Glutamatergic neuron (in vitro differentiated cells): Measurements from ENCODE around the gene TRAF3IP3. TPM values are rescaled to one million over a fixed set of nuclear protein-coding genes. Genes with fewer than 3 reads are reported as not detected.

Experiments
- DNase-seq: peaks from one replicate; pipeline ENCODE4 v3.0.0; 2022
- H3K27ac Mint-ChIP-seq: one replicate; pipeline ENCODE4 v1.8.0; 2020; ENCODE audit warnings: mild to moderate bottlenecking, mixed read lengths, inconsistent platforms; ENCODE audit not compliant: unreplicated experiment
- H3K27me3 Mint-ChIP-seq: one replicate; pipeline ENCODE4 v1.8.0; 2020; ENCODE audit warnings: mild to moderate bottlenecking, moderate library complexity, mixed read lengths, inconsistent platforms; ENCODE audit not compliant: unreplicated experiment
- H3K36me3 Mint-ChIP-seq: one replicate; pipeline ENCODE4 v1.8.0; 2020; ENCODE audit warnings: mild to moderate bottlenecking, mixed read lengths, inconsistent platforms; ENCODE audit not compliant: unreplicated experiment
- H3K4me1 Mint-ChIP-seq: one replicate; pipeline ENCODE4 v1.8.0; 2020; ENCODE audit warnings: mild to moderate bottlenecking, low read depth, mixed read lengths, inconsistent platforms; ENCODE audit not compliant: unreplicated experiment
- H3K4me3 Mint-ChIP-seq: one replicate; pipeline ENCODE4 v1.8.0; 2020; ENCODE audit warnings: mild to moderate bottlenecking, mixed read lengths, inconsistent platforms; ENCODE audit not compliant: unreplicated experiment
- H3K9me3 Mint-ChIP-seq: one replicate; pipeline ENCODE4 v1.8.0; 2020; ENCODE audit warnings: mild to moderate bottlenecking, moderate library complexity, mixed read lengths, inconsistent platforms; ENCODE audit not compliant: unreplicated experiment
- total RNA-seq: library from RNA; stranded (reverse); fragmentation: NEBNext Ultra II Directional; extraction: Animal tissue kit (Norgen Biotek cat#: 25700); gene quantifications from one replicate; pipeline ENCODE4 v1.2.1, GENCODE V29; 2021; ENCODE audit not compliant: unreplicated experiment
- TF ChIP-seq, protein P1 (sequence below): fragments of 200-600 bp; sonication (generic); IDR thresholded peaks from one replicate; pipeline ENCODE4 v1.5.0; 2021; ENCODE audit not compliant: partially characterized antibody, unreplicated experiment

The TRAF3IP3 gene
- total RNA-seq, 1 donor from 2014 or later: not detected

DNA sequence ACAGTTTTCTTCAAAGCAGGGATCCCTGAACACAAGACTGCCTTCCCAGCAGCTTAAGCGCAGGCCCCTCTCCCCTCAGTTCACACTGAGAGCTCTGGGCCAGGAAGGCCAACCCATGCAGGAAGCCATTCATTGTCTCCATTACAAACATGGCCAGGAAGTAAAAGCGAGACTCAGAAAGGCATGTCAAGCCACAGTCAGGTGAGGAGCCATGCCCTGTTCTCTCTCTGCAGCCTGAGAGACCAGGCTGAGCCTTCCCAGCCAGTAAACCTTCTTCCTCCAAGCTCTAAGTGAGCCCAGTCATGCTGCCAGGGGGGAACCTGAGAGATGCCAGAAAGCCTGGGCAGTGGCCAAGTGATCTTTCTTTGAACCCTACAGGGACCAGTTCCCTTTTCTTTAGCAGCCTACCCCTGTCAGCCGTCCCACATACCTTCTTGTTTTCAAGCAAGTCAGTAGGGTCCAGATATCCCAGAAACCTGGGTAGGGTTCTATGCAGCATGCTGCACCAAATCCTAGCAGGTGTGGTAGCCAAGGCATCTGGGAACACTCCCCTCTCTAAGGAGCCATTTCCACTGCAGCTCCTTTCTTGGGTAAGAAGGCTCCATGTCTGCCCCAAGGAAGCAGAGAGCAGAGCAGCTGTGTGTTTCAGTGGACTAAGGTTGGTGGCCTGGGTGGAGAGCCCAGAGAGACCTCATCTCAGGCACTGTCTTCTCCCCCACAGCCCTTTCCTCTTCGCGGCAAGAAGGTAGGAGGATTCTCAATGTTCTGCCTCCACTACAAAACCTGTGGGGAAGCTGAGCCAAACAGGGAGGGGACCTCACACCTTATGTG, 977 bp downstream of the TRAF3IP3 start:
- TF ChIP-seq, protein P1, sequence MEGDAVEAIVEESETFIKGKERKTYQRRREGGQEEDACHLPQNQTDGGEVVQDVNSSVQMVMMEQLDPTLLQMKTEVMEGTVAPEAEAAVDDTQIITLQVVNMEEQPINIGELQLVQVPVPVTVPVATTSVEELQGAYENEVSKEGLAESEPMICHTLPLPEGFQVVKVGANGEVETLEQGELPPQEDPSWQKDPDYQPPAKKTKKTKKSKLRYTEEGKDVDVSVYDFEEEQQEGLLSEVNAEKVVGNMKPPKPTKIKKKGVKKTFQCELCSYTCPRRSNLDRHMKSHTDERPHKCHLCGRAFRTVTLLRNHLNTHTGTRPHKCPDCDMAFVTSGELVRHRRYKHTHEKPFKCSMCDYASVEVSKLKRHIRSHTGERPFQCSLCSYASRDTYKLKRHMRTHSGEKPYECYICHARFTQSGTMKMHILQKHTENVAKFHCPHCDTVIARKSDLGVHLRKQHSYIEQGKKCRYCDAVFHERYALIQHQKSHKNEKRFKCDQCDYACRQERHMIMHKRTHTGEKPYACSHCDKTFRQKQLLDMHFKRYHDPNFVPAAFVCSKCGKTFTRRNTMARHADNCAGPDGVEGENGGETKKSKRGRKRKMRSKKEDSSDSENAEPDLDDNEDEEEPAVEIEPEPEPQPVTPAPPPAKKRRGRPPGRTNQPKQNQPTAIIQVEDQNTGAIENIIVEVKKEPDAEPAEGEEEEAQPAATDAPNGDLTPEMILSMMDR: no peak

DNA sequence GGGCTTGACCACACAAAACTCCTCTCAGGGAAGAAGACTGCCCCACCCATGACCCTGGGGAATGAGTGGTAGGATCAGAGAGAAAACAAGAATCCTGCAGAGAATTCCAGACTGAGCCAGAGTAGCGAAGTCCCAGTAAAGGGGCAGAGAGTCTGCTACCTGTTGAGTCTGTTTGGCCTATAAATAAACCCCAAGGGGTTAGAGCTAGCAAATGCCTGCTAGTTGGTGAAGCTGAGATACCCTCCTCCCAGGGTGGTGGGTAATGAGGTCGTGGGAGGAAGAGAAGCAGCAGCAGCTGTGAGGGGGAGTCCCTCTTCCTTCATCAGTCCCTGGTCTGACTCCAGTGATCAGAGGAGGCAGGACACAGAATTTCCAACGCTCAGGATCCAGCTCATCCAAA, 2.5 kb downstream of the TRAF3IP3 start:
- H3K36me3 Mint-ChIP-seq: no peaks in the 10 kb centered on the region
- H3K4me1 Mint-ChIP-seq: no peaks in the 10 kb centered on the region
- TF ChIP-seq, protein P1: no peak
- peaks cover 2% of the 10 kb centered on the region for H3K9me3 Mint-ChIP-seq
- no peak for DNase-seq
- H3K27ac Mint-ChIP-seq: no peak overlapping the region
- no peak overlapping the region for H3K4me3 Mint-ChIP-seq
- H3K27me3 Mint-ChIP-seq: no peaks in the 10 kb centered on the region

More for the DNA sequence above, 977 bp downstream of the TRAF3IP3 start:
- Mint-ChIP-seq H3K27ac (no peak overlapping the region), H3K9me3 (peaks cover 2% of the 10 kb centered on the region), H3K4me3 (no peak overlapping the region), H3K4me1 (no peaks in the 10 kb centered on the region), H3K36me3 (no peaks in the 10 kb centered on the region), H3K27me3 (no peaks in the 10 kb centered on the region)
- no peak for DNase-seq

DNA sequence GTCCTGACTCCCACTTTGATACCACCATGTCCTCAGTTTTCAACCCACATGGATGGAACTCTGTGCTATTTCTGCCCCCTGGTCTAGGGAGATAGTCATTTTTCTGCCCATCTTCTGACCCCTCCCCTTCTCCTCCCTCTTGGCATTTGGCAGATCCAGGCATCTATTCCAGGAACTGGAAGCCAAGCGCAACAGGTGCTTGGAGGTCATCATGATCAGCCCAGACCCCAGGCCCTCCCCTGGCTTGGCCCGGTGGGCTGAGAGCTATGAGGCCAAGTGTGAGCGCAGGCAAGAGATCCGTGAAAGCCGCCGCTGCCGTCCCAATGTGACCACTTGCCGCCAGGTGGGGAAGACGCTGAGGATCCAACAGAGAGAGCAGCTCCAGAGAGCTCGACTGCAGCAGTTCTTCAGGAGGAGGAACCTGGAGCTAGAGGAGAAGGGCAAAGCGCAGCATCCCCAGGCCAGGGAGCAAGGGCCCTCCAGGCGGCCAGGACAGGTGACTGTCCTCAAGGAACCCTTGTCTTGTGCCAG, 4.0 kb downstream of the TRAF3IP3 start:
- H3K27me3 Mint-ChIP-seq: no peaks in the 10 kb centered on the region
- DNase-seq: no peak
- H3K36me3 Mint-ChIP-seq: no peaks in the 10 kb centered on the region
- H3K27ac Mint-ChIP-seq: no peak overlapping the region
- peaks cover 2% of the 10 kb centered on the region for H3K9me3 Mint-ChIP-seq
- H3K4me3 Mint-ChIP-seq: no peak overlapping the region
- TF ChIP-seq, protein P1: no peak
- H3K4me1 Mint-ChIP-seq: no peaks in the 10 kb centered on the region

DNA sequence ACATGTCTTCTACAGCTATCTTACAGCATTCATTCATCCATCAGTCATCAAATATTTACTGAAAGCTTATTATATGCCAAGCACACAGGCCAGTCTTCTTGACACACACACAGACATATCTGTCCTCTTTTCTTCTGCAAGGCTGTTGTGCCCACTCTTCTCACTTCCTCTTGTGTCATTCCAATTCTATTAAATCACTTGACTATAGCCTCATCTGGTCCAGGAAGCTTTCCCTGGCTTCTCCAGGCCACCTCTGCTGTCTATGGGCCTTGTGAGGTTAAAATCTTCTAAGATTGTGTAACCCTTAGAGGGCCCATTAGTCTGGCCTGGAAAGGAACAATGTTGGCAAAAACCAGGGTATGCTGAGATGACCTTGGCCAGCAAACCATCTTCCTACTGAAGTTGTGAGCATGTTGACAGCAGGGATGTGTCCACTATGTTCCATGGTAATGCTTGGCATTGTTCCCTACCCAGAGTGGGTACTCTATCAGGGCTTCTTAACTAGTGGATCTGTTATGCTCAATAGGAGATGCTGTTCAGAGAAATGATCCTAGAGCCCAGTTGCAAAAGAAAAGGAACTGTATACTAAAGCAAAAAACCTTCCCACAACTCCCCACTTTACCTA, 5.3 kb downstream of the TRAF3IP3 start:
- Mint-ChIP-seq H3K9me3 (no peaks in the 10 kb centered on the region), H3K4me1 (no peaks in the 10 kb centered on the region), H3K27me3 (peaks cover under 1% of the 10 kb centered on the region), H3K27ac (no peak overlapping the region), H3K36me3 (no peaks in the 10 kb centered on the region), H3K4me3 (no peak overlapping the region)
- DNase-seq: no peak
- TF ChIP-seq, protein P1: no peak

DNA sequence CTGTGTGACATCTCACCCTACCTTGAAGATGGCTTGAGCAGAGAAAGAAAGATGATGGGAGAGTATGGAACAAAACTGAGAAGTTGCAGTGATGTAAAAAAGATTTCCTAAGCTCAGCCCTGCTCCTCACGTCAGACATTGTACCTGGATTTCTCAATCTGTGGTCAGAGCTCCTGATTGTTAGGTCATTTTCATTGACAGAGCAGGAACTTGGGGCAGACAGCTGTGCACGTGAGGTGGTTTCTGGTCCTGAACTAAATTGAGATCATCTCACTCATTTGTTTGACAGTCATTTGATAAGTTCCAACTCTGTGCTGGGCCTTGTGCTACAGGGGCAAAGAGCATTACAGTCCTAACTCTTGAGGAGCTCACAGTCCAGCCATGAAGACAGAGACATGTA, 10.2 kb downstream of the TRAF3IP3 start:
- Mint-ChIP-seq H3K36me3 (no peaks in the 10 kb centered on the region), H3K4me1 (no peaks in the 10 kb centered on the region), H3K27ac (no peak overlapping the region), H3K27me3 (peaks cover 4% of the 10 kb centered on the region), H3K9me3 (no peaks in the 10 kb centered on the region), H3K4me3 (no peak overlapping the region)
- DNase-seq: no peak
- TF ChIP-seq, protein P1: no peak
